Measurements from ENCODE around the gene MNAT1. TPM values are rescaled to one million over a fixed set of nuclear protein-coding genes. Genes with fewer than 3 reads are reported as not detected.
A peak's percentile ranks its signal among the peaks of the same experiment; 100 is the strongest.

The MNAT1 gene
- total RNA-seq, 1 donor from 2014 or later: 28.5 TPM

DNA sequence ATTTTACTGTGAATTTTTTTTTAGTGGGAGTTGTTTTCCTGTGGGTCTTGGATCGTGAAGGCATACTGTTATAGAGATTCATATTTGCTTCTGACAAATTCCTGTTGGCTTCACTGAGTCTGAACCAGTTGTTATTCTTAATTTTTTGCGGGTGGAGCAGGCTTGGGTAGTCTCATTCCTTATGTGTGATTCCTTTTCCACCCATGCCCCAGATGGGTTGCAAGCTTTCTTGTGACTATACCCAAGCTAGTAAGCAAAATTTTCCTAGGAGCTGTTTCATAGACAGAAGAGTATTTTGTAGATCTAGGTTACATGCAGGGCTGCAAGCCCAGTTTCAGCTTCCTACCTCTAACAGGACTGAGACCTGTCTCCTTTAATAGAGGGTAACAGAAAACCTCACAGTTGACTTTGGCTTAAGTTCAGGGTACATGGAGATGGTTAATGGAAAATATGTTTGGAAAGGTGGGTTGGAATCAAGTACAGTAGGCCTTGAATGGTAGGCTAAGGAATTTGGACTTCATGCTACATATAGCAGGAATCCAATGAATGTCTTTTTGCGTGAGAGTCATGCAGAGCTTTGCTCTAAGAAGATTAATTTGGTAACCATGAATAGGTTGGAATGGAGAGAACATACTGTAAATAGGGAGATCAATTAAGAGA lies 217.3 kb downstream of the MNAT1 start:
- no peaks in the 10 kb centered on the region for H3K27me3 ChIP-seq (ENCODE audit: low read depth)
- H3K9me3 ChIP-seq (replicated peaks): peaks cover 39% of the 10 kb centered on the region
- TF ChIP-seq CTCF (IDR thresholded peaks at IDR 0.05; ENCODE audit: borderline replicate concordance): no peak
- no peak for DNase-seq
- peaks cover 4% of the 10 kb centered on the region for H3K36me3 ChIP-seq
- peak overlapping the region; percentile 53 for H3K27ac ChIP-seq (replicated peaks)
- intact Hi-C loops (cut with micrococcal nuclease): no loop called here
- H3K4me1 ChIP-seq: peaks cover 7% of the 10 kb centered on the region
- no peak overlapping the region for H3K4me3 ChIP-seq

- no peaks in the 10 kb centered on the region for H3K27me3 ChIP-seq (ENCODE audit: low read depth)
- no peak for DNase-seq
- peaks cover 18% of the 10 kb centered on the region for H3K36me3 ChIP-seq
- no peak overlapping the region for H3K27ac ChIP-seq (replicated peaks)
- TF ChIP-seq CTCF (IDR thresholded peaks at IDR 0.05; ENCODE audit: borderline replicate concordance): no peak
- intact Hi-C loops (cut with micrococcal nuclease): no loop called here
- H3K9me3 ChIP-seq (replicated peaks): peaks cover 72% of the 10 kb centered on the region
- no peak overlapping the region for H3K4me3 ChIP-seq
- H3K4me1 ChIP-seq: peaks cover 7% of the 10 kb centered on the region
Observed at GRCh38 chr14:60956202-60956601, 221.6 kb downstream of the MNAT1 start.

DNA sequence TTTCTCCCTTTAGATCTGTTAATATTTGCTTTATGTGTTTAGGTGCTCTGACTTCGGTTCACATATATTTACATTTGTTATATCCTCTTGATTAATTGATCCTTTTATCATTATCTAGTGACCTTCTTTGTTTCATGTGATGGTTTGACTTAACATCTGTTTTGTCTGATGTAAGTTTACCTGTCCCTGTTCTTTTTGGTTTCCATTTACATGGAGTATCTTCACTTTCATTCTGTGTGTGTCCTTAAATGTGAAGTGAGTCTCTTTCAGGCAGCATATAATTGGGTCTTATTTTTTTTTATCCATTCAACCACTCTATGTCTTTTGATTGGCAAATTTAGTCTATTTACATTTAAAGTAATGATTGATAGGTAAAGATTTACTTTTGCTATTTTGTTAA lies 222.1 kb downstream of the MNAT1 start:
- no peak for DNase-seq
- Histone ChIP-seq H3K27me3 (ENCODE audit: low read depth) (no peaks in the 10 kb centered on the region), H3K27ac (replicated peaks) (no peak overlapping the region), H3K36me3 (peaks cover 18% of the 10 kb centered on the region), H3K4me3 (no peak overlapping the region), H3K9me3 (replicated peaks) (peaks cover 72% of the 10 kb centered on the region), H3K4me1 (peaks cover 4% of the 10 kb centered on the region)
- intact Hi-C loops (cut with micrococcal nuclease): no loop called here
- no peak for TF ChIP-seq CTCF (IDR thresholded peaks at IDR 0.05; ENCODE audit: borderline replicate concordance)

DNA sequence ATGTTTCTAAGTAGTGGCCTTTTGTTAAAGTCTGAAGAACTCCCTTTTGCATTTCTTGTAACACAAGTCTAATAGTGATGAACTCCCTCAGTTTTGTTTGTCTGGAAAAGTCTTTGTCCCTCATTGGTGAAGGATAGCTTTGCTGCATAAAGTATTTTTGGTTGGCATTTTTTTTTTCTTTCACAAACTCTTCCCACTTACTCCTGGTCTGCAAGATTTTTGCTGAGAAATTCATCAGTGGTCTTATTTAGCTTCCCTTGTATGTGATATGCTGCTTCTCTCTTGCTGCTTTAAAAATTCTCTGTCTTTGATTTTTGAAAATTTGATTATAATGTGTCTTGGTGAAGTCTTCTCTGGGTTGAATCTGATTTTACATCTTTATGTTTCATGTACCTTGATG lies 223.6 kb downstream of the MNAT1 start:
- intact Hi-C loops (cut with micrococcal nuclease): no loop called here
- H3K27me3 ChIP-seq (ENCODE audit: low read depth): no peaks in the 10 kb centered on the region
- H3K4me3 ChIP-seq: no peak overlapping the region
- H3K9me3 ChIP-seq (replicated peaks): peaks cover 68% of the 10 kb centered on the region
- H3K27ac ChIP-seq (replicated peaks): no peak overlapping the region
- TF ChIP-seq CTCF (IDR thresholded peaks at IDR 0.05; ENCODE audit: borderline replicate concordance): no peak
- DNase-seq: no peak
- no peaks in the 10 kb centered on the region for H3K4me1 ChIP-seq
- peaks cover 18% of the 10 kb centered on the region for H3K36me3 ChIP-seq

DNA sequence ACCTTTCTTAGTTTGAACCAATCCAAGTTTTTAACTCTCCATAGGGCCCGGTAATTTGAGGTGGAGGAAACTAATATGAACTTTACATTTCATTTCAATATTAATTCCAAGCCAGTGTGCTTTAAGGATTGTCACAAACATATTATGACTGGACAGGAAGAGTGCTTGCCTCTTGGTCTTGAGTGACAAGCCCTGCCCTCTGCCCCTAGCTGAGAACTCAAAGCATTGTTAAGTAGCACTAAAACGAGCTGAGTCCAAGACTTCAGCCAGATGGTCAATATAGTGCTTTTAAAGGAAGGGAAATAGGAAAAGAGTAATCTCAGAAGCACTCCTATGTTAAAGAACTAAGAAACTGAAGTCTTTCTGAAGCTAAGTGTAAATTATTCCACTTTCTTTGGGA lies 229.2 kb downstream of the MNAT1 start:
- DNase-seq: no peak
- H3K27ac ChIP-seq (replicated peaks): no peak overlapping the region
- H3K4me1 ChIP-seq: no peaks in the 10 kb centered on the region
- TF ChIP-seq CTCF (IDR thresholded peaks at IDR 0.05; ENCODE audit: borderline replicate concordance): no peak
- no peak overlapping the region for H3K4me3 ChIP-seq
- H3K27me3 ChIP-seq (ENCODE audit: low read depth): no peaks in the 10 kb centered on the region
- no peaks in the 10 kb centered on the region for H3K36me3 ChIP-seq
- intact Hi-C loops (cut with micrococcal nuclease): no loop called here
- H3K9me3 ChIP-seq (replicated peaks): peaks cover 15% of the 10 kb centered on the region
